Sigmoid colon (tissue), 4 donors: ENCODE data around the gene HPS1.

ENCODE experiments used
- EP300 ChIP-seq, 4 donors: sonication (generic); formaldehyde crosslinking; IDR thresholded peaks; one replicate each; pipeline ENCODE4 v1.6.1; 2017; ENCODE audit warnings: antibody characterized with exemption in 4 of 4
- POLR2A ChIP-seq, 2 donors: fragments of 450-650 bp; IDR thresholded peaks; one replicate each; pipeline ENCODE4 v1.6.1; 2016; ENCODE audit warnings: antibody characterized with exemption in 2 of 2, mild to moderate bottlenecking in 2 of 2, moderate library complexity in 2 of 2
- POLR2AphosphoS5 ChIP-seq, 4 donors: sonication (generic); formaldehyde crosslinking; IDR thresholded peaks; one replicate each; pipeline ENCODE4 v1.6.1; 2017; ENCODE audit warnings: antibody characterized with exemption in 4 of 4
- TF ChIP-seq, protein P1 (sequence below), 4 experiments: fragments of 450-650 bp in 3 of 4; fragments of 200-600 bp in 1 of 4; IDR thresholded peaks; one replicate each; pipeline ENCODE4 v1.5.1; 2016 to 2019; ENCODE audit warnings: antibody characterized with exemption in 4 of 4, mild to moderate bottlenecking in 3 of 4, moderate library complexity in 2 of 4

DNA sequence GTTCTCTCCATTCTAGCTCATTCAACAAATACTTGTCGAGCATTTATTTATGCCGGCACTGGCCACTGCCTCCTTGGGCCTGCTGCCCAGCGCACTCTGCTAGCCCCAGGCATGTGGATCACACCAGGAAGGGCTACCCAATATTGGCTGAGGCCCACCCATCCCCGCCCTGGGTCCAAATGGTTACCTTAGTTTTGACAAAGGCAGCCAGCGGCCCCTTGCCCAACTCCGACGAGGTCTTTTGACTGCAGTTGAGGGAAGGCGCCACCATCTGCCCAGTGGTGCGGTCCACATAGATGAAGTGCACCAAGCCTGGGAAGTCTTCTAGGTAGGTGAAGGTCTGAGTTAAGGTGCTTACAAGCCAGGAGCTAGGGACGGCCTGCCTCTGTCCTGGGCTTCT is 24.6 kb downstream of the HPS1 start:
- TF ChIP-seq, protein P1, sequence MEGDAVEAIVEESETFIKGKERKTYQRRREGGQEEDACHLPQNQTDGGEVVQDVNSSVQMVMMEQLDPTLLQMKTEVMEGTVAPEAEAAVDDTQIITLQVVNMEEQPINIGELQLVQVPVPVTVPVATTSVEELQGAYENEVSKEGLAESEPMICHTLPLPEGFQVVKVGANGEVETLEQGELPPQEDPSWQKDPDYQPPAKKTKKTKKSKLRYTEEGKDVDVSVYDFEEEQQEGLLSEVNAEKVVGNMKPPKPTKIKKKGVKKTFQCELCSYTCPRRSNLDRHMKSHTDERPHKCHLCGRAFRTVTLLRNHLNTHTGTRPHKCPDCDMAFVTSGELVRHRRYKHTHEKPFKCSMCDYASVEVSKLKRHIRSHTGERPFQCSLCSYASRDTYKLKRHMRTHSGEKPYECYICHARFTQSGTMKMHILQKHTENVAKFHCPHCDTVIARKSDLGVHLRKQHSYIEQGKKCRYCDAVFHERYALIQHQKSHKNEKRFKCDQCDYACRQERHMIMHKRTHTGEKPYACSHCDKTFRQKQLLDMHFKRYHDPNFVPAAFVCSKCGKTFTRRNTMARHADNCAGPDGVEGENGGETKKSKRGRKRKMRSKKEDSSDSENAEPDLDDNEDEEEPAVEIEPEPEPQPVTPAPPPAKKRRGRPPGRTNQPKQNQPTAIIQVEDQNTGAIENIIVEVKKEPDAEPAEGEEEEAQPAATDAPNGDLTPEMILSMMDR (IDR thresholded peaks at IDR 0.05) = no peak
- no peak for TF ChIP-seq POLR2AphosphoS5 (IDR thresholded peaks at IDR 0.05)
- TF ChIP-seq POLR2A (IDR thresholded peaks at IDR 0.05) = no peak
- TF ChIP-seq EP300 (IDR thresholded peaks at IDR 0.05) = no peak
